ENCODE results near the gene BAX. TPM values are rescaled to one million over a fixed set of nuclear protein-coding genes. Genes with fewer than 3 reads are reported as not detected.

BAX gene
- 189 and 226 TPM in 2 replicates for total RNA-seq

DNA sequence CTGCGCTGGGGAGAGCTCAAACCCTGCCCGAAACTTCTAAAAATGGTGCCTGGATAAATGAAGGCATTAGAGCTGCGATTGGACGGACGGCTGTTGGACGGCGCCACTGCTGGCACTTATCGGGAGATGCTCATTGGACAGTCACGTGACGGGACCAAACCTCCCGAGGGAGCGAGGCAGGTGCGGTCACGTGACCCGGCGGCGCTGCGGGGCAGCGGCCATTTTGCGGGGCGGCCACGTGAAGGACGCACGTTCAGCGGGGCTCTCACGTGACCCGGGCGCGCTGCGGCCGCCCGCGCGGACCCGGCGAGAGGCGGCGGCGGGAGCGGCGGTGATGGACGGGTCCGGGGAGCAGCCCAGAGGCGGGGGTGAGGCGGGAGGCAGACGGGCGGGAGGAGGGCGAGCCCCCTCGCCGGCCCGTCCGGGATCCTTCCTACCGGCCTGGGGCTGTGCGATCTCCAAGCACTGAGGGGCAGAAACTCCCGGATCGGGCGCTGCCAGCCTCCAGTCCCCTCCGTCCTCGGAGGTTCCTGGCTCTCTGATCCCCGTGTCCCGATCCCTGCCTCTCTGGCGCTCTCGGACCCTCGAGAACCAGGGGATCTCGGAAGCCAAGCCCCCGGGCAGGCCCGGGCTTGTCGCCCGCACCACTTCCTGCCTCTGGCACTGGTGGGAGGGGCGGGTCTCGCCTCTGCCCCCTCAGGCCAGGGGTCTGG is at the start of gene BAX:
BAX (plus strand) TSS at position 281 of the 713 bp plus-strand sequence; CDS start at position 335, 54 bp downstream.

DNA sequence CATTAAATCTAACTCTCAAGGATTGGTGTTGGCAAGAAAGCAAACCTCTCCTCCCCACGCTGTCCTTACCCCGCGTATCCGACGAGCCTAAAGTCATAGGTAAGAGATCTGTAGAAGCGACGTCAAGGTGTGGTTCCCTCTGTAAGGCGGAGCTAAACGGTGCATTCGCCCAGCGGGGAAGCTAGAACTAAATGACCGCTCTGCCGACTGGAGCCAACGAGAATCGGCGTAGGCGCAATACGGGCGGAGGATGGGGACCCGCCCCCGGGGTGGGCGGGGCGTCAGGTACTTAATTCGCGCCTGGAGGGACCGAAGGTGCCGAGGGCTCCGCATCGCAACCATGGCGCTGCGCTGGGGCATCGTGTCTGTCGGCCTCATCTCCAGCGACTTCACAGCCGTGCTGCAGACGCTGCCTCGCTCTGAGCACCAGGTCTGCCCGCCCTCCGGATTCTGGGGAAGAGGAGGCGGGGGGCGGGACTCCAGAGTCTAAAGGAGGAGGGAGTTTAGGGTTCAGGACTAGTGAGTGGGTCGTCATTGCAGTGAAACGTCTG is 21.2 kb upstream of the BAX start, which contains the start of gene DHDH:
DHDH (plus strand) TSS at position 318 of the 551 bp plus-strand sequence; CDS start at position 341, 23 bp downstream.

DNA sequence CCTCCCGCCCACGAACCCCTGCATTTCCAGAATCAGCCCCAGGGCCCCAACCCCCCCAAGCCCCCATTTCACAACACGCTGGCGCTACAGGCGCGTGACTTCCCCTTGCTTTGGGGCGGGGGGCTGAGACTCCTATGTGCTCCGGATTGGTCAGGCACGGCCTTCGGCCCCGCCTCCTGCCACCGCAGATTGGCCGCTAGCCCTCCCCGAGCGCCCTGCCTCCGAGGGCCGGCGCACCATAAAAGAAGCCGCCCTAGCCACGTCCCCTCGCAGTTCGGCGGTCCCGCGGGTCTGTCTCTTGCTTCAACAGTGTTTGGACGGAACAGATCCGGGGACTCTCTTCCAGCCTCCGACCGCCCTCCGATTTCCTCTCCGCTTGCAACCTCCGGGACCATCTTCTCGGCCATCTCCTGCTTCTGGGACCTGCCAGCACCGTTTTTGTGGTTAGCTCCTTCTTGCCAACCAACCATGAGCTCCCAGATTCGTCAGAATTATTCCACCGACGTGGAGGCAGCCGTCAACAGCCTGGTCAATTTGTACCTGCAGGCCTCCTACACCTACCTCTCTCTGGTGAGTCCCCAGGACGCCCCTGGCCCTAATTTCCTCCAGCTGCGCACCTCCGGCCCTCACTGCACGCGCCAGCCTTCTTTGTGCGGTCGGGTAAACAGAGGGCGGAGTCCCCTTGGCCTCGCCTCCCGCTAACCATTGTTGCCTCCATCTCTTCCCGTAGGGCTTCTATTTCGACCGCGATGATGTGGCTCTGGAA is 10.5 kb downstream of the BAX start, which contains the start of gene FTL:
FTL (plus strand) TSS at position 270 of the 766 bp plus-strand sequence; CDS start at position 469, 199 bp downstream.

DNA sequence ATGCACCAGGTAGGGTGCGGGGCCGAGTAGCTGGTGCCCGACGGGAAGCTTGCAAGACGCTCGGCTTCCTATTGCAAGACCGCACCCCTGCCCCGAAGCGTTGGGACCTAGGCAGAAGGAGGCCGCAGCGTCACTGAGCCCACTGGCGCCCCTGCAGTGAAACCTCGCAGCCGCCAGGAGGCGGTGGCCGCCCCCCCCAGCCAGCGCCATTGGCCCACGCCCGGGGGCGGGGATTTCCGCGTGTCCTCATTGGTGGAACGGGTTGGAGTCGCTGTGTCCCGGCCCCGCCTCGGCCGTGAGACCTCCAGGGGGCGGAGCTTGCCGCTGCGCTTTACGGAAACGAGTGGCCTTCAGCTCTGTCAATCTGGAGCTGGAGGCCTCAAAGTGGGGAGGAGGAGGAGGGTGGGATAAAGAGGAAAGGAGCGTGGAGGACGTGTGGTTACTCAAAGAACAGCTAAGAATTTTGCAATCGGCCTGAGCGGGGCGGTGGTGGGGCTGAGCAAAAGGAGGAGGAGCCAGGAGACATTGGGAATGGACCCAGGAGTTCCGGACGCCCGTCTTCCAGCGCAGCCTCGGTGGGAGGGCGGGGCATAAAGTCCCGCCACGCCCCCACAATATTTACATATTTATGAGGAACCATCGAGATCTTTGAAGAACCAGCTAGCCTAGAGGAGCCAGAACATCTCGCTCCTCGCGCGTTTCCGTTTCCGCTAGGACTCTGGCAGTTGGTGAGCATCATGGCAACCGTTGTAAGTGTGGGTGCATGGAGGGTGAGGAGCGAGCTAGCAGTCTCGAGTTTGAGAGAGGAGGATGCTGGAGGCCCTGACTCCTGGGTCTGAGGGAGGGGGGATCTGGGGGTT is 38.7 kb downstream of the BAX start, which contains the start of the genes GYS1 and RUVBL2:
GYS1 (minus strand) TSS at position 135 of the 860 bp plus-strand sequence. CDS start 197 bp downstream, outside the sequence.
RUVBL2 (plus strand) TSS at position 713 of the 860 bp plus-strand sequence; CDS start at position 738, 25 bp downstream.

Other genes starting within 250 kb of the BAX start
- gene MAMSTR, start 235.2 kb upstream of the BAX start, total RNA-seq, result 2.7 and 4.9 TPM in 2 replicates
- 4.1 and 6.3 TPM in 2 replicates for gene RASIP1, start 214.3 kb upstream of the BAX start, total RNA-seq
- gene IZUMO1, start 208.0 kb upstream of the BAX start, total RNA-seq, result not detected in 2 replicates
- under 0.01 and 0.86 TPM in 2 replicates for gene FUT1, start 202.2 kb upstream of the BAX start, total RNA-seq
- gene FGF21, start 199.4 kb upstream of the BAX start, total RNA-seq, result not detected in 2 replicates
- 65.0 and 83.0 TPM in 2 replicates for gene BCAT2, start 143.8 kb upstream of the BAX start, total RNA-seq
- 2.3 and 8.2 TPM in 2 replicates for gene HSD17B14, start 118.4 kb upstream of the BAX start, total RNA-seq
- gene PLEKHA4, start 86.3 kb upstream of the BAX start, total RNA-seq, result 24.3 and 32.3 TPM in 2 replicates
- 35.1 and 39.8 TPM in 2 replicates for gene PPP1R15A, start 82.5 kb upstream of the BAX start, total RNA-seq
- gene TULP2, start 56.1 kb upstream of the BAX start, total RNA-seq, result not detected in 2 replicates
- 188 and 245 TPM in 2 replicates for gene NUCB1, start 54.6 kb upstream of the BAX start, total RNA-seq
- gene DHDH, start 21.2 kb upstream of the BAX start, total RNA-seq, result not detected in 2 replicates
- gene FTL, start 10.4 kb downstream of the BAX start, total RNA-seq, result 3,594 and 3,702 TPM in 2 replicates
- 38.1 and 43.8 TPM in 2 replicates for gene GYS1, start 38.4 kb downstream of the BAX start, total RNA-seq
- 336 and 350 TPM in 2 replicates for gene RUVBL2, start 39.0 kb downstream of the BAX start, total RNA-seq
- gene LHB, start 62.2 kb downstream of the BAX start, total RNA-seq, result not detected in 2 replicates
- not detected in 2 replicates for gene CGB3, start 69.5 kb downstream of the BAX start, total RNA-seq
- gene CGB2, start 77.0 kb downstream of the BAX start, total RNA-seq, result not detected in 2 replicates
- gene CGB1, start 82.0 kb downstream of the BAX start, total RNA-seq, result not detected in 2 replicates
- not detected in 2 replicates for gene CGB5, start 89.0 kb downstream of the BAX start, total RNA-seq
- gene CGB8, start 94.2 kb downstream of the BAX start, total RNA-seq, result not detected in 2 replicates
- gene CGB7, start 102.9 kb downstream of the BAX start, total RNA-seq, result 0.29 and 0.53 TPM in 2 replicates
- gene NTF4, start 109.9 kb downstream of the BAX start, total RNA-seq, result not detected in 2 replicates
- not detected in 2 replicates for gene KCNA7, start 117.8 kb downstream of the BAX start, total RNA-seq
- gene SNRNP70, start 130.6 kb downstream of the BAX start, total RNA-seq, result 165 and 195 TPM in 2 replicates
- 16.5 and 21.0 TPM in 2 replicates for gene LIN7B, start 159.5 kb downstream of the BAX start, total RNA-seq
- 2.3 and 6.3 TPM in 2 replicates for gene C19orf73, start 164.3 kb downstream of the BAX start, total RNA-seq
- 1.2 and 1.8 TPM in 2 replicates for gene PPFIA3, start 164.7 kb downstream of the BAX start, total RNA-seq
- gene HRC, start 200.5 kb downstream of the BAX start, total RNA-seq, result not detected in 2 replicates
- 18.5 and 19.0 TPM in 2 replicates for gene TRPM4, start 202.9 kb downstream of the BAX start, total RNA-seq

Data from myometrial cell (primary cell).